Limb (tissue), 2 donors: ENCODE results near the gene PHF21B.

Source experiments
- DNase-seq, 2 donors: peaks; one replicate each; pipeline ENCODE4 v3.0.0-alpha.2; 2016; ENCODE audit errors: extremely low spot score in 2 of 2

The PHF21B gene

DNA sequence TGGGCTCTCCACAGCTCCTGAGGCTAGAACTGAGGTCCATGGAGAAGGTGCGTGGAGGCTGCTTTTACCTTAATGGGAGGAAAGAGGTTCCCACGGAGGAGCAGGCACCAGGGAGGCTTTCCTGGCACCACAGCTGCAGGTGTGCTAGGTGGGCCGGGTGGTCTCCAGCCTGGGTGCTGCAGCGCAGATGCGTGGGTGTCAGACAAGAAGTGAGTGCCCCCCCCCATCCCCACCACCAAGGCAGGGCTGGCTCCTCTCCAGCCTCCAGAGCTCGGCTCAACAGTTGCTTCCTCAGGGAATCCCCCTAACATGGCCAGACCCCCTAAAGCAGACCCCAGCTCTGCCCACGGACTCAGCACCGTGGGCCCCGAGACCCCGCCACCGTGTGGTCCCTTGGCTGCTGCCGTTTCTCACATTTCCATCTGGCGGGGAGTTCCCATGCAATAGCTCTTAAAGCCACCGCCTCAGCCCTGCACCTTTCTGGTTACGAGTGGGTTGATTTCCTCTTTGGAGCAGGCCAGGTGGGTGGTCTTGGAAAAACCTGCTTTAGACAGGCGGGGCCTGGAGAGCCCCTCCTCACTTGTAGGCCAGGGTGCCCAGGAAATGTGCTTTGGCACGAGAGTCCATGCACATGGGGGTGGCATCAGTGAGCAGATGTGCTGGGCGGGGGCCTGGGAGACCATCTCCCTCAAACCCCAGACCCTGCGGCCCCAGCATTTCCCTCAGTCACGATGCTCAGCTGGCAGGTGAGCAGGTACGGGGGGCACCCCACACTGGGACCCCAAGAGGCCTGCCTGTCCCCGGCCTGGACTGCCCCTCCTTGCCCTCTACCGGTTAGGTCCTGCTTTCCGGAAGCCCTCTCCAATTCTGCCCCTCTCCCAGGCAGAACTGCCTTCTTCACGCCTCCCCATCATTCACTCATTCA is 163.7 kb downstream of the PHF21B start:
- no peak for DNase-seq

DNA sequence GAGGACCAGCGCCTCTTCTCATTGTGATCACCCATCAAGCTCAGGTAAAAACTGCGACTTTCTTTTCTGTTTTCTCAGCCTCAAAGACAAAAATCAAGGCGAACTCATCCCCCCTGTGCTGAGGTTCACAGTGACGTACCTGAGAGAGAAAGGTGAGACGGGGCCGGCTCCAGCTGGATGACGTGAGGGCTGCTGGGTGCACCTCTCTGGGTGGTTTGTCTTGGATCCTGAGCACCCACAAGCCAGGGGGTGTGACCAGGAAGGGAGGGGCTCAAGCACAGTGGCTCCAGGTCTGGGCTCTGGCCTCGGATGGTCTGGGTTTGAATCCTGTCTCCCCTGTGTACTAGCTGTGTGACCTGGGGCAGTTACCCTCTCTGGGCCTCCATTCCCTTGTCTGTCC is 164.6 kb downstream of the PHF21B start:
- no peak for DNase-seq

DNA sequence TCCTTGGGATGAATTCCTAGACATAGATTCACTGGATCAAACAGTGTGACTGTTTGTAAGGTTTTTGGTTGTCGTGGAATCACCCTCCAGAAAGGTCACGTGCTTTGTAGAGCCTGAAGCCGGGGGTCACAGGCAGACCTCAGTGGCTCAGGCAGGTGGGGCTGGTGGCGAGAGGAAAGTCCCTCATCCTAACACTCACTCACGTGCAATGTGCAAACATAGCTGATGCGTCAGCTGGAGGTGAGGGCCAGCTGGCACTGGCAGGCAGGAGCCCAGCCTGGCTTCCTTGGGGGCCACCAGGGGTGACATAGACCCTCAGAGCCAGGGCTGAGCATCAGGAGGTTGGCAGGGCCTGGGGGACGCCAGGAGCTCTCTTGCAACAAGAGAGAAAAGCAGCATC is 167.4 kb downstream of the PHF21B start:
- no peak for DNase-seq

DNA sequence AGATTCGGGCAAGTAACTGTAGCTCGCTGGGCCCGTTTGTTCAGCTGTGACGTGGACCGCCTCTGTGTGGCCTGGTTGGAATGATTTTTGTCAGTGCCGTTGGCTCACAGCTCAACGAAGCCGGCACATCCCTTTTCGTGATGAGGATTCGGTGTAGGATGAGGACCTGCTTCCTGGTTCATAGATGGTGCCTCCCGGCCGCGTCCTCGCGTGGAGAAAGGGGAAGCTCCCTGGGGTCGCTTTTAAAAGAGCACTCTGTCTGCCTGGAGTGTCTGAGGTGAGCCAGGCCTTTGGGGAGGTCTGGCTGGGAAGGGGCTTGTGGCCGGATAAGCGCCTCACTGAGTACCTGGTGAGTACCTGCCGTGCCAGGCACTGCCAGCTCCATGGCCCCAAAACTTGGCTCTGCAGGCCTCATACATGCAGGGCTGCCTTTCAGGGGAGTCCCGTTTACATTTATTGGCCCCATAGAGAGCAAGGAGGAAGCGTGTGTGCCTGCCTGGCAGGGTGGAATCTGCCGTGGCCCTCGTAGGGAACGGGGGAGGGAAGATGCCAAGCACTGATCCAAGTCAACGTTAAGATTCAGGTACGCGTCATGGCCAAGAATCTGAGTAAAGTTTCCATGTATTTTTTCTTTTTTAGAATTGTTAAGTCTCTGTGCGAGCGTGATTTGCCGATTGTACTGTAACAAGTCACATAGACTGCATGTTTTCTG is 169.0 kb downstream of the PHF21B start:
- no peak for DNase-seq

GRCh38 chr22:44839721-44840120 is 170.1 kb downstream of the PHF21B start:
- DNase-seq: no peak

DNA sequence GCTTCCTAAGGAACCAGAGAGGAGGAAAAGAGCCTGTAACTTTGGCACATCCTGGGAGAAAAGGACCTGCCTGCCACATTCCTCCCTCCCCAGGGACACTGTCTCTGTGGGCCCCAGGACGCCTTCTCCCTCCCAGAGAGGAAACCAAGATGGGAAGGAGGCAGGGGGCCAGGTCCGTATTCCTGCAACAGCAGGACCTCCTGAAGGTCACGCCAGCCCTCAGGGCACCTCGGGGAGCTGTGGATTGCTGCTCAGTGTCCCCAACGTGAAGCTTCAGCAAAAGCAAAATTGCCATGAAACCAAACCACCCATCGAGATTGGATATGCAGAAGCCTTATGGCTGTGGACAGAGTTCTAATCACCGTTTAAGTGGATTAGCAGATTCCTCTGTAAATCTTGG is 170.7 kb downstream of the PHF21B start:
- peak in 1 of 2 donors; percentile 25 for DNase-seq

DNA sequence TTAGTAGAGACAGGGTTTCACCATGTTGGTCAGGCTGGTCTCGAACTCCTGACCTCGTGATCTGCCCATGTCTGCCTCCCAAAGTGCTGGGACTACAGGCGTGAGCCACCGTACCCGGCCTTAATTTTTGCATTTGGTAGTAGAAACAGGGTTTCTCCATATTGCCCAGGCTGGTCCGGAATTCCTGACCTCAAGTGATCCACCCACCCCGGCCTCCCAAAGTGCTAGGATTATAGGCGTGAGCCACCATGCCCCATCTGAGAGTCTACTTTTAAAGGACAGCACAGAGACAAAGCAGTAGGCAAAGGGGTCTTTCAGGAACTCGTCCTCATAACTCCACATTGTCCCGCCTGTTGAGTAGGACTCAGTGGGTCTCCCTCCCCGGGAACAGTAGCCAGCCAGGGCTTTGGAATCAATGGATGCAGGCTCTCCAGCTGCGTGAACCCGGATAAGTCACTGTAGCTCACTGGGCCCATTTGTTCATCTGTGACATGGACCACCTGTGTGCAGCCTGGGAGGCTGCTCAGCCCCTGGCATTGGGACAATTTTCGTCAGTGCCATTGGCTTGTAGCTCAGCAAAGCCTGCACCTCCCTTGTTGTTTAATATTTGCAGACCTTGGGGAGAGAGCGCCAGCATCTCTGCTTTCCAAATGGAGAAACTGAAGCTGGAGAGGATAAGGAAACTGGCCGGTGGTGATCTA is 171.3 kb downstream of the PHF21B start:
- peak in 1 of 2 donors; percentile 41 for DNase-seq

- DNase-seq: peak in 1 of 2 donors; percentile 25
These were observed 172.3 kb downstream of the PHF21B start for GRCh38 chr22:44837481-44837880.

DNA sequence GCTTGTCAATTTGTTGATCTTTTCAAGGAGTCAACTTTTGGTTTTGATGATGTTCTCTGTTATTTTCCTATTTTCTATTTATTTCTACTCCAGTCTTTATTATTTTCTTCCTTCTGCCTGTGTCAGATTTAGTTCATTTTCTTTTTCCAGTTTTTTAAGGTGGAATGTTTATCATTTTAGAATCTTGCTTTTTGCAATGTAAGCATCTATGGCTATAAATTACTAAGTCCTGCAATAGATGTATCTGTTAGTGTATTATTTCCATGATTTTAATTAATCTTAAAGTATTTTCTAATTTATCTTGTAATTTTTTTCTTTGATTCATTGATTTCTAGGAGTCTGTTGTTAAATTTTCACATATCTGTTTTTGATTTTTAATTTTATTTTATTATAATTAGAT is 175.7 kb downstream of the PHF21B start:
- no peak for DNase-seq

DNA sequence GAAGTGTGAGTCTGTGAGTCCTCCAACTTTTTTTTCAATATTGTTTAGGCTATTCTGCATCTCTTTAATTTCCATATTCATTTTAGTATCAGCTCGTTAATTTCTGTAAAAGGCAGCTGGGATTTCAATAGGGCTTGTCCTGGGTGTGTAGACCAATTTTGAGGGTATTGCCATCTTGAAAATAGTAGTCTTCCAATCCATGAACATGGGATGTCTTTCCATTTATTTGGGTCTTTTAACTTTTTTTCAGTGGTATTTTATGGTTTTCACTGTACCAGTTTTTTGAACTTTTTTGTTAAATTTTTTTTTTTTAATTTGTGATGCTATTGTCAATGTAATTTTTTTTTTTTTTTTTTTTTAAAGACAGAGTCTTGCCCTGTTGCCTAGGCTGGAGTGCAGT is 177.9 kb downstream of the PHF21B start:
- DNase-seq: no peak
